ENCODE data around the gene ARL4D. TPM values are rescaled to one million over a fixed set of nuclear protein-coding genes. Genes with fewer than 3 reads are reported as not detected.
A peak's percentile ranks its signal among the peaks of the same experiment; 100 is the strongest.

Gene ARL4D
- total and polyA plus RNA-seq, 2 experiments from 2014 or later = 23.0 to 49.4 TPM

GRCh38 chr17:43402567-43402966, 3.8 kb downstream of the ARL4D start:
- no peak overlapping the region for H3K4me3 ChIP-seq
- in situ Hi-C loops (cut with MboI) = no loop called here
- no peak overlapping the region for H3K4me2 ChIP-seq (ENCODE audit: unreplicated experiment)
- no peaks in the 10 kb centered on the region for H3K9me3 ChIP-seq (ENCODE audit: low read depth)
- WGBS, 2 experiments (ENCODE audit: low coverage in 1 of 2, low lambda C conversion rate in 2 of 2, missing lambda C conversion rate in 2 of 2) = 99 to 100% methylated on average over 3 of the region's 3 CpGs
- H3K4me1 ChIP-seq (ENCODE audit: insufficient read depth) = peaks cover 40% of the 10 kb centered on the region
- peaks cover 8% of the 10 kb centered on the region for H3K36me3 ChIP-seq (ENCODE audit: low read depth)
- peaks cover 36% of the 10 kb centered on the region for H3F3A ChIP-seq (ENCODE audit: insufficient read depth)
- peaks cover 35% of the 10 kb centered on the region for H3K79me2 ChIP-seq (ENCODE audit: insufficient read depth)
- H4K20me1 ChIP-seq (ENCODE audit: insufficient read depth) = no peaks in the 10 kb centered on the region
- no peaks in the 10 kb centered on the region for H3K9me2 ChIP-seq (ENCODE audit: insufficient read depth)
- H2AFZ ChIP-seq = no peak overlapping the region
- peak overlapping the region; percentile 98 for H3K27ac ChIP-seq
- no peaks in the 10 kb centered on the region for H3K27me3 ChIP-seq (replicated peaks; ENCODE audit: insufficient read depth)
- DNase-seq = no peak
- no peak overlapping the region; the same call in 1 of the 2 replicates for H3K9ac ChIP-seq
- TF ChIP-seq EZH2 (IDR thresholded peaks at IDR 0.05; ENCODE audit: insufficient read depth, poor library complexity, severe bottlenecking) = no peak
- TF ChIP-seq EZH2phosphoT487 (IDR thresholded peaks at IDR 0.05; ENCODE audit: insufficient read depth, low read depth) = no peak

- Histone ChIP-seq H3K9me3 (ENCODE audit: low read depth) (no peaks in the 10 kb centered on the region), H3K27ac (0 out of 2 replicates have a peak overlapping the region, but pooled peaks have one; percentile 4), H3K4me1 (ENCODE audit: insufficient read depth) (peaks cover 47% of the 10 kb centered on the region), H2AFZ (no peak overlapping the region), H3K4me3 (no peak overlapping the region), H3K9me2 (ENCODE audit: insufficient read depth) (no peaks in the 10 kb centered on the region), H4K20me1 (ENCODE audit: insufficient read depth) (no peaks in the 10 kb centered on the region), H3F3A (ENCODE audit: insufficient read depth) (peaks cover 36% of the 10 kb centered on the region), H3K36me3 (ENCODE audit: low read depth) (peaks cover 8% of the 10 kb centered on the region), H3K27me3 (replicated peaks; ENCODE audit: insufficient read depth) (no peaks in the 10 kb centered on the region), H3K4me2 (ENCODE audit: unreplicated experiment) (no peak overlapping the region), H3K9ac (no peak overlapping the region), H3K79me2 (ENCODE audit: insufficient read depth) (peaks cover 34% of the 10 kb centered on the region)
- no peak for DNase-seq
- in situ Hi-C loops (cut with MboI) = no loop called here
- TF ChIP-seq EZH2 (IDR thresholded peaks at IDR 0.05; ENCODE audit: insufficient read depth, poor library complexity, severe bottlenecking) (no peak), EZH2phosphoT487 (IDR thresholded peaks at IDR 0.05; ENCODE audit: insufficient read depth, low read depth) (no peak)
- WGBS, 2 experiments (ENCODE audit: low coverage in 1 of 2, low lambda C conversion rate in 2 of 2, missing lambda C conversion rate in 2 of 2) = 73 to 89% methylated on average over 5 of the region's 5 CpGs
These were observed 5.1 kb downstream of the ARL4D start for GRCh38 chr17:43403846-43404245.

- TF ChIP-seq EZH2phosphoT487 (IDR thresholded peaks at IDR 0.05; ENCODE audit: insufficient read depth, low read depth) = no peak
- no peak for TF ChIP-seq EZH2 (IDR thresholded peaks at IDR 0.05; ENCODE audit: insufficient read depth, poor library complexity, severe bottlenecking)
- in situ Hi-C loops (cut with MboI) = no loop called here
- H3K4me2 ChIP-seq (ENCODE audit: unreplicated experiment) = peak overlapping the region; percentile 52
These were observed 7.1 kb downstream of the ARL4D start for GRCh38 chr17:43405861-43406260.

GRCh38 chr17:43406676-43407645, 8.2 kb downstream of the ARL4D start:
- Histone ChIP-seq H3F3A (ENCODE audit: insufficient read depth) (peaks cover 23% of the 10 kb centered on the region), H4K20me1 (ENCODE audit: insufficient read depth) (no peaks in the 10 kb centered on the region), H3K27me3 (replicated peaks; ENCODE audit: insufficient read depth) (no peaks in the 10 kb centered on the region), H3K4me2 (ENCODE audit: unreplicated experiment) (peak overlapping the region; percentile 29), H3K27ac (peak overlapping the region; percentile 51), H3K9me2 (ENCODE audit: insufficient read depth) (no peaks in the 10 kb centered on the region), H3K4me1 (ENCODE audit: insufficient read depth) (peaks cover 58% of the 10 kb centered on the region), H3K9ac (peak overlapping the region; percentile 25), H3K36me3 (ENCODE audit: low read depth) (no peaks in the 10 kb centered on the region), H3K79me2 (ENCODE audit: insufficient read depth) (peaks cover 4% of the 10 kb centered on the region), H3K4me3 (no peak overlapping the region), H3K9me3 (ENCODE audit: low read depth) (no peaks in the 10 kb centered on the region), H2AFZ (0 out of 2 replicates have a peak overlapping the region, but pooled peaks have one; percentile 7)
- 66 to 70% methylated on average over 10 of the region's 10 CpGs for WGBS, 2 experiments (ENCODE audit: low coverage in 1 of 2, low lambda C conversion rate in 2 of 2, missing lambda C conversion rate in 2 of 2)
- TF ChIP-seq EZH2phosphoT487 (IDR thresholded peaks at IDR 0.05; ENCODE audit: insufficient read depth, low read depth) = no peak
- in situ Hi-C loops (cut with MboI) = no loop called here
- peak; percentile 77 for DNase-seq

More at GRCh38 chr17:43405861-43406260, 7.1 kb downstream of the ARL4D start:
- peaks cover 60% of the 10 kb centered on the region for H3K4me1 ChIP-seq (ENCODE audit: insufficient read depth)
- H3K4me3 ChIP-seq = no peak overlapping the region
- H3K9ac ChIP-seq = no peak overlapping the region
- peak overlapping the region; percentile 51 for H3K27ac ChIP-seq
- H3K27me3 ChIP-seq (replicated peaks; ENCODE audit: insufficient read depth) = no peaks in the 10 kb centered on the region
- peaks cover 33% of the 10 kb centered on the region for H3F3A ChIP-seq (ENCODE audit: insufficient read depth)
- peaks cover under 1% of the 10 kb centered on the region; the same call in 1 of the 2 replicates for H3K36me3 ChIP-seq (ENCODE audit: low read depth)
- H3K9me2 ChIP-seq (ENCODE audit: insufficient read depth) = no peaks in the 10 kb centered on the region
- no peaks in the 10 kb centered on the region for H3K9me3 ChIP-seq (ENCODE audit: low read depth)
- H2AFZ ChIP-seq = no peak overlapping the region
- H4K20me1 ChIP-seq (ENCODE audit: insufficient read depth) = no peaks in the 10 kb centered on the region
- peak; percentile 51 for DNase-seq
- H3K79me2 ChIP-seq (ENCODE audit: insufficient read depth) = peaks cover 14% of the 10 kb centered on the region
